Measurements from ENCODE around the gene PRICKLE3. TPM values are rescaled to one million over a fixed set of nuclear protein-coding genes. Genes with fewer than 3 reads are reported as not detected.
A peak's percentile ranks its signal among the peaks of the same experiment; 100 is the strongest.

Gene PRICKLE3
- polyA plus RNA-seq, 3 donors, result 4.4 to 22.3 (median 5.4) TPM

GRCh38 chrX:49167740-49168108, 18.4 kb downstream of the PRICKLE3 start:
- TF ChIP-seq CTCF (IDR thresholded peaks at IDR 0.05), result no peak
- Histone ChIP-seq H3K36me3 (replicated peaks in 1 of 2; ENCODE audit: control insufficient read depth in 1 of 2, insufficient read depth in 2 of 2, low read length in 2 of 2) (no peaks in the 10 kb centered on the region), H3K79me2 (ENCODE audit: insufficient read depth, low read length) (peaks cover 26% of the 10 kb centered on the region), H3K27me3 (ENCODE audit: control insufficient read depth in 2 of 2, insufficient read depth in 2 of 2, low read length in 2 of 2) (no peaks in the 10 kb centered on the region), H3K27ac (ENCODE audit: low read depth in 1 of 2, low read length in 2 of 2) (peak overlapping the region; percentile 91 to 96), H4K20me1 (ENCODE audit: insufficient read depth, low read length) (peaks cover 3% of the 10 kb centered on the region), H2AFZ (ENCODE audit: insufficient read depth, low read depth, low read length, poor library complexity, severe bottlenecking) (no peak overlapping the region), H3K4me2 (replicated peaks; ENCODE audit: extremely low read depth, low read length, poor library complexity, severe bottlenecking) (peak overlapping the region; percentile 76), H3K4me3 (replicated peaks in 1 of 3; ENCODE audit: low read depth in 2 of 3, low read length in 3 of 3) (peak overlapping the region; percentile 23 to 69 (median 53)), H3K9ac (ENCODE audit: insufficient read depth, low read length, poor library complexity, severe bottlenecking) (peak overlapping the region; percentile 83), H3K9me3 (replicated peaks in 1 of 2; ENCODE audit: control insufficient read depth in 1 of 2, insufficient read depth in 1 of 2, low read length in 2 of 2) (no peaks in the 10 kb centered on the region), H3K4me1 (ENCODE audit: control insufficient read depth in 1 of 2, insufficient read depth in 2 of 2, low read length in 2 of 2) (peaks cover 64 to 68% of the 10 kb centered on the region in 2 donors)
- H3K4me3 Mint-ChIP-seq, result peak overlapping the region; percentile 79 to 92
- WGBS (ENCODE audit: insufficient coverage), result no CpG with 5 or more reads among the region's 3 CpGs
- no peak for DNase-seq
- peaks cover 54% of the 10 kb centered on the region for H3K4me1 Mint-ChIP-seq
- intact Hi-C loops (cut with micrococcal nuclease), result no loop called here
- peak overlapping the region; percentile 95 to 99 (median 98) for H3K27ac Mint-ChIP-seq
- H3K36me3 Mint-ChIP-seq, result no peaks in the 10 kb centered on the region
- peaks cover 0 to 2% (median 0%) of the 10 kb centered on the region in 3 donors for H3K27me3 Mint-ChIP-seq (ENCODE audit: low read depth in 3 of 3)
- H3K9me3 Mint-ChIP-seq, result peaks cover 0 to 47% (median 19%) of the 10 kb centered on the region in 7 donors

- peaks cover 54% of the 10 kb centered on the region for H3K4me1 Mint-ChIP-seq
- H2AFZ ChIP-seq (ENCODE audit: insufficient read depth, low read depth, low read length, poor library complexity, severe bottlenecking), result no peak overlapping the region
- no peaks in the 10 kb centered on the region for H3K9me3 ChIP-seq (replicated peaks in 1 of 2; ENCODE audit: control insufficient read depth in 1 of 2, insufficient read depth in 1 of 2, low read length in 2 of 2)
- H4K20me1 ChIP-seq (ENCODE audit: insufficient read depth, low read length), result no peaks in the 10 kb centered on the region
- H3K4me2 ChIP-seq (replicated peaks; ENCODE audit: extremely low read depth, low read length, poor library complexity, severe bottlenecking), result peak overlapping the region; percentile 76
- peaks cover 20% of the 10 kb centered on the region for H3K79me2 ChIP-seq (ENCODE audit: insufficient read depth, low read length)
- peak overlapping the region; percentile 23 to 69 (median 53) for H3K4me3 ChIP-seq (replicated peaks in 1 of 3; ENCODE audit: low read depth in 2 of 3, low read length in 3 of 3)
- H3K27me3 Mint-ChIP-seq (ENCODE audit: low read depth in 3 of 3), result peaks cover 0 to 2% (median 0%) of the 10 kb centered on the region in 3 donors
- no peaks in the 10 kb centered on the region for H3K36me3 Mint-ChIP-seq
- peak overlapping the region; percentile 91 to 96 for H3K27ac ChIP-seq (ENCODE audit: low read depth in 1 of 2, low read length in 2 of 2)
- H3K36me3 ChIP-seq (replicated peaks in 1 of 2; ENCODE audit: control insufficient read depth in 1 of 2, insufficient read depth in 2 of 2, low read length in 2 of 2), result no peaks in the 10 kb centered on the region
- peak; percentile 84 to 89 (median 86) for DNase-seq
- TF ChIP-seq CTCF (IDR thresholded peaks at IDR 0.05), result no peak
- H3K9me3 Mint-ChIP-seq, result peaks cover 0 to 46% (median 18%) of the 10 kb centered on the region in 7 donors
- peak overlapping the region; percentile 79 to 92 for H3K4me3 Mint-ChIP-seq
- H3K27ac Mint-ChIP-seq, result peak overlapping the region; percentile 95 to 99 (median 98)
- H3K9ac ChIP-seq (ENCODE audit: insufficient read depth, low read length, poor library complexity, severe bottlenecking), result peak overlapping the region; percentile 83
- intact Hi-C loops (cut with micrococcal nuclease), result no loop called here
- peaks cover 61 to 66% of the 10 kb centered on the region in 2 donors for H3K4me1 ChIP-seq (ENCODE audit: control insufficient read depth in 1 of 2, insufficient read depth in 2 of 2, low read length in 2 of 2)
- no peaks in the 10 kb centered on the region for H3K27me3 ChIP-seq (ENCODE audit: control insufficient read depth in 2 of 2, insufficient read depth in 2 of 2, low read length in 2 of 2)
- 0% methylated on average over 12 of the region's 35 CpGs for WGBS (ENCODE audit: insufficient coverage)
These were observed 19.0 kb downstream of the PRICKLE3 start for GRCh38 chrX:49166914-49167739.
